DND-41 (cell line): ENCODE data around the gene CFL1.
"Not testable (repeated sequence)": the region's sequence is repeated elsewhere in the genome, so short reads cannot be mapped to it uniquely, and the experiment has no call there.

Source experiments
- ATAC-seq: fragments of 200-7000 bp; cut with Tn5 transposase; 3 replicates; pipeline ENCODE4 v1.9.1; 2021; ENCODE audit warnings: low read depth; ENCODE audit not compliant: insufficient read depth
- DNase-seq: peaks from one replicate; pipeline ENCODE4 v3.0.0-alpha.2; 2020
- H2AFZ ChIP-seq: 2 replicates; pipeline ENCODE4 v1.6.0; 2012; ENCODE audit warnings: low read depth, low read length
- H3K27ac ChIP-seq: 2 replicates; pipeline ENCODE4 v1.5.1; 2012; ENCODE audit warnings: low read length, inconsistent platforms
- H3K27me3 ChIP-seq: fragments of 200-600 bp; sonication (generic); 2 replicates; pipeline ENCODE4 v1.6.0; 2012; ENCODE audit warnings: low read length, mild to moderate bottlenecking, inconsistent platforms; ENCODE audit not compliant: insufficient read depth, poor library complexity
- H3K36me3 ChIP-seq: 2 replicates; pipeline ENCODE4 v1.5.1; 2012; ENCODE audit warnings: low read length, inconsistent platforms; ENCODE audit not compliant: insufficient read depth
- H3K4me1 ChIP-seq: 2 replicates; pipeline ENCODE4 v1.5.1; 2012; ENCODE audit warnings: mild to moderate bottlenecking, low read length; ENCODE audit not compliant: insufficient read depth
- H3K4me2 ChIP-seq: 2 replicates; pipeline ENCODE4 v1.6.0; 2012; ENCODE audit warnings: mild to moderate bottlenecking, moderate library complexity, low read length, inconsistent platforms; ENCODE audit not compliant: insufficient read depth
- H3K4me3 ChIP-seq, 2 experiments: fragments of 200-600 bp in 1 of 2; shearing (Covaris generic) in 1 of 2; 2 replicates each; pipeline ENCODE4 v1.5.1; 2012 to 2016; ENCODE audit warnings: inconsistent platforms in 2 of 2, low read length in 2 of 2, mild to moderate bottlenecking in 2 of 2, low read depth in 1 of 2, moderate library complexity in 1 of 2
- H3K79me2 ChIP-seq: 2 replicates; pipeline ENCODE4 v1.6.0; 2012; ENCODE audit warnings: low read length, inconsistent platforms; ENCODE audit not compliant: insufficient read depth
- H3K9ac ChIP-seq: 2 replicates; pipeline ENCODE4 v1.6.0; 2012; ENCODE audit warnings: low read depth, mild to moderate bottlenecking, inconsistent platforms, low read length, moderate library complexity
- H3K9me3 ChIP-seq: 2 replicates; pipeline ENCODE4 v1.5.1; 2012; ENCODE audit warnings: low read length, moderate library complexity, mild to moderate bottlenecking, inconsistent platforms; ENCODE audit not compliant: insufficient read depth, severe bottlenecking
- H4K20me1 ChIP-seq: 2 replicates; pipeline ENCODE4 v1.6.0; 2012; ENCODE audit warnings: low read length; ENCODE audit not compliant: insufficient read depth
- EZH2 ChIP-seq: IDR thresholded peaks from 3 replicates; pipeline ENCODE4 v1.6.1; 2012; ENCODE audit warnings: borderline replicate concordance, low read depth, mild to moderate bottlenecking, moderate library complexity, low read length, inconsistent platforms; ENCODE audit not compliant: severe bottlenecking
- TF ChIP-seq, protein P1 (sequence below): IDR thresholded peaks from 2 replicates; pipeline ENCODE4 v1.5.1; 2012; ENCODE audit warnings: borderline replicate concordance, low read length, moderate library complexity, mild to moderate bottlenecking; ENCODE audit not compliant: poor library complexity, severe bottlenecking; ENCODE audit errors: extremely low read depth

Gene CFL1

DNA sequence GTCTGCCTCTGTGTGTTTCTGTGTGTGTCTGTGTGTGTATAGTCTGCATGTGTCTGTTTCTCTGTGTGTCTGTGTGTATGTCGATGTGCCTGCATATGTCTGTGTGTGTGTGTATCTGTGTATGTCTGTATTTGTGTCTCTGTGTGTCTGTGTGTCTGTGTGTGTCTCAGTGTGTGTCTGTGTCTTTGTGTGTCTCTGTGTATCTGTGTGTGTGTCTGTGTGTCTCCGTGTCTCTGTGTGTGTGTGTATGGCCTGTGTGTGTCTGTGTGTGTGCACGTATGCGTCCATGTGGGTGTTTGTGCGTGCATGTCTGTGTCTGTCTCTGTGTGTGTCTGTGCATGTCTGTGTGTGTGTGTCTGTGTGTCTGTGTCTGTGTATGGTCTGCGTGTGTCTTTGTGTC lies 23.8 kb downstream of the CFL1 start:
- peak; percentile 5; the same call in 1 of the 3 replicates for ATAC-seq
- Histone ChIP-seq H3K79me2 (peaks cover 9% of the 10 kb centered on the region), H3K4me2 (peak overlapping the region; percentile 88), H3K9me3 (no peaks in the 10 kb centered on the region), H3K27ac (peak overlapping the region; percentile 53), H3K27me3 (no peaks in the 10 kb centered on the region), H2AFZ (peak overlapping the region; percentile 82), H3K4me3 (peak overlapping the region; percentile 31 to 70; a peak in 3 of 4 replicates), H3K4me1 (peaks cover 22% of the 10 kb centered on the region), H3K36me3 (no peaks in the 10 kb centered on the region), H3K9ac (peak overlapping the region; percentile 61), H4K20me1 (no peaks in the 10 kb centered on the region)
- TF ChIP-seq EZH2, result no peak
- TF ChIP-seq, protein P1, sequence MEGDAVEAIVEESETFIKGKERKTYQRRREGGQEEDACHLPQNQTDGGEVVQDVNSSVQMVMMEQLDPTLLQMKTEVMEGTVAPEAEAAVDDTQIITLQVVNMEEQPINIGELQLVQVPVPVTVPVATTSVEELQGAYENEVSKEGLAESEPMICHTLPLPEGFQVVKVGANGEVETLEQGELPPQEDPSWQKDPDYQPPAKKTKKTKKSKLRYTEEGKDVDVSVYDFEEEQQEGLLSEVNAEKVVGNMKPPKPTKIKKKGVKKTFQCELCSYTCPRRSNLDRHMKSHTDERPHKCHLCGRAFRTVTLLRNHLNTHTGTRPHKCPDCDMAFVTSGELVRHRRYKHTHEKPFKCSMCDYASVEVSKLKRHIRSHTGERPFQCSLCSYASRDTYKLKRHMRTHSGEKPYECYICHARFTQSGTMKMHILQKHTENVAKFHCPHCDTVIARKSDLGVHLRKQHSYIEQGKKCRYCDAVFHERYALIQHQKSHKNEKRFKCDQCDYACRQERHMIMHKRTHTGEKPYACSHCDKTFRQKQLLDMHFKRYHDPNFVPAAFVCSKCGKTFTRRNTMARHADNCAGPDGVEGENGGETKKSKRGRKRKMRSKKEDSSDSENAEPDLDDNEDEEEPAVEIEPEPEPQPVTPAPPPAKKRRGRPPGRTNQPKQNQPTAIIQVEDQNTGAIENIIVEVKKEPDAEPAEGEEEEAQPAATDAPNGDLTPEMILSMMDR, result no peak
- DNase-seq, result no peak

DNA sequence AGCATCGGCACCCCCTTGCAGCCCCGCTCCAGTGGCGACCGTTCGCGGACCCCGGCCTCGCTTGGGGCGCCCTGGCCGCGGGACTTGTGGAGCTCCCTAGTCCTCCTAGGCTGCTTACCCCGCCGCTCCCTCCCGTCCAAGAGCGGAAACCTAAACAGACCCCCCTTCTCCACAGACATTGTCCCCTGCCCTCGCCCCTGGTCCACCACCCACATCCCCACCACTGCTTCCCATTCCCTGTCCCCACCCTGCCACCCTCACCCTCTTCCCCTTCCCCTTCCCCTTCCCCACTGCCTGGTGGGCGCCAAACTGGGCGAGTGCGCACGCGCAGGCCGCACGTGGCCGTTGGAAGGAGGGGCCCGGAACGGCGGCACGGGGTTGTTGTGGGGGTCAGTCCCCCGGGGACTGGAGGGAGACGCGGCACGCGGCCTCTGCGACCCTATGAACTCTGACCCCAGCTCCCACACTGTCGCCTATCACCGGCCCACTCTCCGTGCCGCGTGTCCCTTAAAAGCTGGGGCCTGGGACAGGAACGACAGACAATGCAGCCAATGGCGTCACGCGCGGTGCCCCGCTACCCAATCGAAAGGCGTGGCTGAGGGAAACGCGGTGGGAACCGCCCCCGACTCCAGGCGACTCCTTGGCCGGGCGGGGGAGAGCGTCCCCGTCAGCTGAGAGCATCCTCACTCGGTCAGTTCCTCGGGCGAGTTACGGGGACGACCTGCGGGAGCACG lies 24.5 kb downstream of the CFL1 start, which contains the start of gene SNX32:
SNX32 (plus strand) TSS at position 667 of the 734 bp plus-strand sequence. CDS start 103 bp downstream, outside the sequence.
- H3K27ac ChIP-seq, result peak within 1 kb of the TSS; percentile 86
- no peaks in the 10 kb centered on the region for H3K9me3 ChIP-seq
- peak within 1 kb of the TSS; percentile 61 for H3K9ac ChIP-seq
- peak; percentile 98 for ATAC-seq
- peak within 1 kb of the TSS; percentile 31 to 70; a peak in 3 of 4 replicates for H3K4me3 ChIP-seq
- H3K36me3 ChIP-seq, result no peaks in the 10 kb centered on the region
- peak within 1 kb of the TSS; percentile 82 for H2AFZ ChIP-seq
- H3K4me1 ChIP-seq, result peaks cover 22% of the 10 kb centered on the region
- H3K27me3 ChIP-seq, result no peaks in the 10 kb centered on the region
- peak; percentile 96 for DNase-seq
- TF ChIP-seq, protein P1, result no peak
- no peak for TF ChIP-seq EZH2
- H3K4me2 ChIP-seq, result peak within 1 kb of the TSS; percentile 88
- peaks cover 9% of the 10 kb centered on the region for H3K79me2 ChIP-seq
- H4K20me1 ChIP-seq, result no peaks in the 10 kb centered on the region

DNA sequence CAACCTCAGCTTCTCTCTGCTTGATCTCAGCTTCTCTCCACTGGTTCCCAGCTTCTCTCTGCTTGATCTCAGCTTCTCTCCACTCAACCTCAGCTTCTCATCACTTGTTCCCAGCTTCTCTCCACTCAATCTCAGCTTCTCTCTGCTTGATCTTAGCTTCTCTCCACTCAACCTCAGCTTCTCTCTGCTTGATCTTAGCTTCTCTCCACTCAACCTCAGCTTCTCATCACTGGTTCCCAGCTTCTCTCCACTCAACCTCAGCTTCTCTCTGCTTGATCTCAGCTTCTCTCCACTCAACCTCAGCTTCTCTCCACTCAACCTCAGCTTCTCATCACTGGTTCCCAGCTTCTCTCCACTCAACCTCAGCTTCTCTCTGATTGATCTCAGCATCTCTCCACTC lies 25.7 kb downstream of the CFL1 start:
- H3K4me2 ChIP-seq, H3K36me3 ChIP-seq, H2AFZ ChIP-seq, H3K79me2 ChIP-seq, H3K9me3 ChIP-seq, H3K9ac ChIP-seq, H3K27ac ChIP-seq, H3K27me3 ChIP-seq, H3K4me3 ChIP-seq, DNase-seq, H4K20me1 ChIP-seq, ATAC-seq: not testable (repeated sequence)
- H3K4me1 ChIP-seq, result peaks cover 22% of the 10 kb centered on the region

DNA sequence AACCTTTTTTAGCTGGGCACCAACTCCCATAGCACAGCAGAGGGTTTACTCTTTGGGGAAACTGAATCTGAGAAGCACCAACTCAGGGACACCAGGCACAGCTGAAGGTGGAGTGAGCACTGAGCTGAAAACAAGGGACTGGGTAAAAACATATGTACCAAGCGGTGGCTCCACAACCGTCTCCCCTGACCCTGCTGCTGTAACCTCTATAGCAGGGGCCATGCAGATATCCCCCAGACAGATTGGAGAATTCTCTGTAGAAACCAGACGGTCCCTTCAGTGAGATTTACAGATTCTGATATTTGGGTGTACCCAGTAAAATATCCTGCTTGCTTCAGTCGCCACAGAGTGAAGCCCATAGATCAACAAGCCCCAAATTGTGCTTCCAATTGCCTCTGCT lies 28.5 kb downstream of the CFL1 start:
- Histone ChIP-seq H3K27ac (no peak overlapping the region), H3K9me3 (no peaks in the 10 kb centered on the region), H3K4me3 (no peak overlapping the region), H3K79me2 (peaks cover 5% of the 10 kb centered on the region), H3K9ac (no peak overlapping the region), H3K36me3 (no peaks in the 10 kb centered on the region), H3K4me1 (peaks cover 16% of the 10 kb centered on the region), H3K4me2 (no peak overlapping the region), H3K27me3 (no peaks in the 10 kb centered on the region), H2AFZ (no peak overlapping the region), H4K20me1 (no peaks in the 10 kb centered on the region)
- no peak for ATAC-seq
- no peak for TF ChIP-seq EZH2
- TF ChIP-seq, protein P1, result no peak
- no peak for DNase-seq
